Mesothelial cell of epicardium (in vitro differentiated cells): ENCODE results near the gene NCOA1. TPM values are rescaled to one million over a fixed set of nuclear protein-coding genes. Genes with fewer than 3 reads are reported as not detected.
"Not testable (repeated sequence)": the region's sequence is repeated elsewhere in the genome, so short reads cannot be mapped to it uniquely, and the experiment has no call there.

ENCODE experiments used
- DNase-seq, 2 experiments: peaks; one replicate each; pipeline ENCODE4 v3.0.0; 2021; ENCODE audit warnings: low spot score in 2 of 2; ENCODE audit not compliant: unreplicated experiment in 2 of 2
- H3K27ac Mint-ChIP-seq: 2 replicates; pipeline ENCODE4 v1.8.0; 2021; ENCODE audit warnings: mixed read lengths
- H3K27me3 Mint-ChIP-seq: 2 replicates; pipeline ENCODE4 v1.8.0; 2021; ENCODE audit warnings: low read depth, mixed read lengths
- H3K36me3 Mint-ChIP-seq: 2 replicates; pipeline ENCODE4 v1.8.0; 2021; ENCODE audit warnings: mixed read lengths
- H3K4me1 Mint-ChIP-seq: 2 replicates; pipeline ENCODE4 v1.8.0; 2021; ENCODE audit warnings: mixed read lengths
- H3K4me3 Mint-ChIP-seq: 2 replicates; pipeline ENCODE4 v1.8.0; 2021; ENCODE audit warnings: mild to moderate bottlenecking, moderate library complexity, mixed read lengths
- H3K9me3 Mint-ChIP-seq: 2 replicates; pipeline ENCODE4 v1.8.0; 2021; ENCODE audit warnings: mixed read lengths
- CTCF ChIP-seq: fragments of 200-600 bp; sonication (generic); IDR thresholded peaks from one replicate; pipeline ENCODE4 v1.5.0; 2021; ENCODE audit warnings: antibody characterized with exemption; ENCODE audit not compliant: unreplicated experiment
- total RNA-seq: library from RNA; stranded (reverse); gene quantifications from 3 replicates; pipeline ENCODE4 v1.2.1, GENCODE V29; 2021

Gene NCOA1
- total RNA-seq, 1 donor from 2014 or later: 35.1 TPM

- no peaks in the 10 kb centered on the region for H3K27me3 Mint-ChIP-seq
- no peak for TF ChIP-seq CTCF
- no peaks in the 10 kb centered on the region for H3K4me1 Mint-ChIP-seq
- DNase-seq: no peak
- peaks cover 8% of the 10 kb centered on the region for H3K9me3 Mint-ChIP-seq
- H3K4me3 Mint-ChIP-seq: no peak overlapping the region
- H3K27ac Mint-ChIP-seq: no peak overlapping the region
- H3K36me3 Mint-ChIP-seq: peaks cover 14% of the 10 kb centered on the region
Measured at GRCh38 chr2:24592441-24593100, 101.5 kb downstream of the NCOA1 start.

GRCh38 chr2:24594283-24594682 lies 103.2 kb downstream of the NCOA1 start:
- Mint-ChIP-seq H3K36me3 (peaks cover under 1% of the 10 kb centered on the region), H3K4me1 (no peaks in the 10 kb centered on the region), H3K4me3 (no peak overlapping the region), H3K9me3 (peaks cover 3% of the 10 kb centered on the region), H3K27ac (no peak overlapping the region), H3K27me3 (no peaks in the 10 kb centered on the region)
- TF ChIP-seq CTCF: no peak
- no peak for DNase-seq

GRCh38 chr2:24597181-24597870 lies 106.3 kb downstream of the NCOA1 start:
- no peak for TF ChIP-seq CTCF
- no peaks in the 10 kb centered on the region for H3K4me1 Mint-ChIP-seq
- peaks cover 2% of the 10 kb centered on the region for H3K36me3 Mint-ChIP-seq
- no peaks in the 10 kb centered on the region for H3K27me3 Mint-ChIP-seq
- no peak overlapping the region for H3K27ac Mint-ChIP-seq
- peaks cover 3% of the 10 kb centered on the region for H3K9me3 Mint-ChIP-seq
- no peak for DNase-seq
- H3K4me3 Mint-ChIP-seq: no peak overlapping the region

GRCh38 chr2:24600140-24600539 lies 109.1 kb downstream of the NCOA1 start:
- not testable (repeated sequence) for H3K4me3 Mint-ChIP-seq, H3K27me3 Mint-ChIP-seq, DNase-seq, H3K4me1 Mint-ChIP-seq, H3K27ac Mint-ChIP-seq
- Mint-ChIP-seq H3K36me3 (peaks cover 24% of the 10 kb centered on the region), H3K9me3 (peaks cover 27% of the 10 kb centered on the region)

GRCh38 chr2:24611631-24612030 lies 120.6 kb downstream of the NCOA1 start:
- Mint-ChIP-seq H3K27me3 (no peaks in the 10 kb centered on the region), H3K4me1 (no peaks in the 10 kb centered on the region), H3K27ac (no peak overlapping the region)

More at GRCh38 chr2:24611631-24612030, 120.6 kb downstream of the NCOA1 start:
- Mint-ChIP-seq H3K4me3 (no peak overlapping the region), H3K9me3 (peaks cover 35% of the 10 kb centered on the region), H3K36me3 (peaks cover 38% of the 10 kb centered on the region)
- no peak for DNase-seq
- no peak for TF ChIP-seq CTCF
